K562 (cell line): ENCODE data around the gene ZNF837. TPM values are rescaled to one million over a fixed set of nuclear protein-coding genes. Genes with fewer than 3 reads are reported as not detected.
A peak's percentile ranks its signal among the peaks of the same experiment; 100 is the strongest.

Experiments
- ATAC-seq: fragments of 200-7000 bp; cut with Tn5 transposase; 3 replicates; pipeline ENCODE4 v1.9.1; 2020; ENCODE audit warnings: moderate library complexity
- BruUV-seq: library from RNA; stranded (reverse); fragments of 400-500 nt; replicated peaks from 2 replicates; lab custom pipeline; 2021; lab: Mats Ljungman, UMichigan
- CTCF ChIA-PET: fragments of 300-600 bp; formaldehyde crosslinking; extraction: SDS; loops from one replicate; lab custom pipeline; 2021; ENCODE audit warnings: low intra/inter-chr PET ratio; lab: Yijun Ruan, JAX
- POLR2A ChIA-PET: fragments of 300-600, 350-650 bp; sonication (Branson Sonifier 250); formaldehyde crosslinking; extraction: SDS; loops from one replicate; lab custom pipeline; 2021; ENCODE audit warnings: antibody characterized with exemption, inconsistent platforms; lab: Yijun Ruan, JAX
- DNase-seq, 4 experiments: peaks; one replicate each; pipeline versions ENCODE4 v3.0.0 to v3.0.0-alpha.2; 2011 to 2018; ENCODE audit warnings: low spot score in 3 of 4, mixed read lengths in 3 of 4; ENCODE audit errors: extremely low read depth in 1 of 4
- FAIRE-seq: peaks from 2 replicates; lab custom pipeline; 2011; peaks lifted over from hg19 to GRCh38; lab: Jason Lieb, UNC
- H2AFZ ChIP-seq: 2 replicates; pipeline ENCODE4 v1.6.0; 2011; ENCODE audit warnings: low read depth, low read length, control low read depth, inconsistent platforms
- H3K27ac ChIP-seq: fragments of 200-600 bp; 3 replicates; pipeline ENCODE4 v1.8.0; 2011; ENCODE audit warnings: low read depth, mild to moderate bottlenecking, control low read depth, inconsistent platforms, low read length, moderate library complexity, mixed read lengths; ENCODE audit errors: extremely low read depth
- H3K27me3 ChIP-seq, 2 experiments: fragments of 300-600 bp in 1 of 2; 2 replicates in 1 of 2; 3 replicates in 1 of 2; pipeline versions ENCODE4 v1.6.0 to v1.8.0; 2011; ENCODE audit warnings: inconsistent platforms in 2 of 2, low read length in 2 of 2, mild to moderate bottlenecking in 1 of 2, mixed read lengths in 1 of 2, moderate library complexity in 1 of 2; ENCODE audit not compliant: control insufficient read depth in 2 of 2, insufficient read depth in 2 of 2
- H3K36me3 ChIP-seq: fragments of 300-600 bp; 3 replicates; pipeline ENCODE4 v1.8.0; 2011; ENCODE audit warnings: mild to moderate bottlenecking, low read length, inconsistent platforms; ENCODE audit not compliant: control insufficient read depth, insufficient read depth
- H3K4me1 ChIP-seq, 2 experiments: fragments of 200-600 bp in 1 of 2; replicated peaks in 1 of 2; 2 replicates in 1 of 2; 3 replicates in 1 of 2; pipeline versions ENCODE4 v1.5.1 to v1.8.0; 2011; ENCODE audit warnings: inconsistent platforms in 2 of 2, low read length in 2 of 2, mild to moderate bottlenecking in 1 of 2, mixed read lengths in 1 of 2, moderate library complexity in 1 of 2; ENCODE audit not compliant: control insufficient read depth in 2 of 2, insufficient read depth in 2 of 2
- H3K4me2 ChIP-seq: 2 replicates; pipeline ENCODE4 v1.6.1; 2011; ENCODE audit warnings: low read length, control low read depth, inconsistent platforms, mixed read lengths; ENCODE audit not compliant: insufficient read depth
- H3K4me3 ChIP-seq: fragments of 200-600 bp; sonication (generic), shearing (Covaris generic); 2 replicates; pipeline ENCODE4 v1.5.1; 2016; ENCODE audit warnings: control low read depth, inconsistent platforms
- H3K79me2 ChIP-seq: fragments of 200-600 bp; 3 replicates; pipeline ENCODE4 v1.8.0; 2011; ENCODE audit warnings: low read length, inconsistent platforms; ENCODE audit not compliant: control insufficient read depth, insufficient read depth
- H3K9ac ChIP-seq, 2 experiments: 2 replicates each; pipeline versions ENCODE4 v1.6.0 to v1.6.1; 2011; ENCODE audit warnings: low read depth in 2 of 2, low read length in 2 of 2, control low read depth in 1 of 2, inconsistent platforms in 1 of 2, mild to moderate bottlenecking in 1 of 2, mixed read lengths in 1 of 2; ENCODE audit not compliant: insufficient read depth in 1 of 2
- H3K9me1 ChIP-seq: one replicate; pipeline ENCODE4 v1.6.0; 2011; ENCODE audit warnings: inconsistent platforms, mild to moderate bottlenecking, low read length, moderate library complexity; ENCODE audit not compliant: control insufficient read depth, insufficient read depth
- H3K9me3 ChIP-seq: replicated peaks from 2 replicates; pipeline ENCODE4 v1.5.1; 2011; ENCODE audit warnings: low read depth, low read length, inconsistent platforms; ENCODE audit not compliant: control insufficient read depth, insufficient read depth
- H4K20me1 ChIP-seq: replicated peaks from 2 replicates; pipeline ENCODE4 v1.6.1; 2011; ENCODE audit warnings: low read length, inconsistent platforms, mixed read lengths; ENCODE audit not compliant: control insufficient read depth, insufficient read depth
- BCOR ChIP-seq: fragments of 450-650 bp; IDR thresholded peaks from 2 replicates; pipeline ENCODE4 v1.6.1; 2016
- CEBPG ChIP-seq, 3 experiments: fragments of 200-800 bp in 1 of 3; sonication (Bioruptor generic) in 1 of 3; sonication (generic) in 1 of 3; formaldehyde crosslinking in 1 of 3; IDR thresholded peaks in 2 of 3; conservative IDR thresholded peaks in 1 of 3; 2 replicates each; pipeline versions ENCODE4 v1.6.1 to v1.8.0; 2016 to 2022; ENCODE audit warnings: missing compliant biosample characterization in 2 of 3, missing genetic modification characterization in 2 of 3, mild to moderate bottlenecking in 1 of 3, missing genetic modification reagents in 1 of 3
- FOXM1 ChIP-seq, 2 experiments: fragments of 450-650 bp in 1 of 2; sonication (generic) in 1 of 2; formaldehyde crosslinking in 1 of 2; IDR thresholded peaks; 2 replicates each; pipeline versions ENCODE4 v1.6.1 to v1.9.0; 2017 to 2022; ENCODE audit warnings: low read depth in 2 of 2, mild to moderate bottlenecking in 2 of 2, missing genetic modification reagents in 1 of 2, moderate library complexity in 1 of 2
- KLF1 ChIP-seq: fragments of 450-650 bp; IDR thresholded peaks from 2 replicates; pipeline ENCODE4 v1.6.1; 2016; ENCODE audit warnings: missing genetic modification characterization, missing compliant biosample characterization
- NFIX ChIP-seq: fragments of 250-450 bp; sonication (Bioruptor Pico); IDR thresholded peaks from 2 replicates; pipeline ENCODE4 v1.4.0; 2020; ENCODE audit warnings: low read depth, mild to moderate bottlenecking, moderate library complexity
- NKRF ChIP-seq: fragments of 450-650 bp; IDR thresholded peaks from 2 replicates; pipeline ENCODE4 v1.6.1; 2016; ENCODE audit warnings: borderline replicate concordance
- REST ChIP-seq, 2 experiments: fragments of 450-650 bp; formaldehyde crosslinking in 1 of 2; IDR thresholded peaks; 2 replicates each; pipeline versions ENCODE4 v1.4.0 to v1.6.1; 2014 to 2020; ENCODE audit warnings: mild to moderate bottlenecking in 2 of 2, borderline replicate concordance in 1 of 2, low read depth in 1 of 2
- WGBS: fragments of 100-300 bp; shearing (Covaris generic); methylation state at CpG from one replicate; pipeline ENCODE4 v1.1.6; 2016; ENCODE audit warnings: low coverage, mixed read lengths; ENCODE audit not compliant: insufficient coverage; ENCODE audit errors: missing lambda C conversion rate; 5-methylcytosine and 5-hydroxymethylcytosine counted together
- in situ Hi-C: fragments of 300-500 bp; cut with MboI; formaldehyde crosslinking; loops from 4 replicates; pipeline ENCODE4 v1.15.0; 2018; ENCODE audit warnings: inconsistent platforms, mixed read lengths
- intact Hi-C: fragments of 100-400 bp; cut with micrococcal nuclease; formaldehyde crosslinking; loops from 2 replicates; pipeline ENCODE4 v1.14.2; 2022
- polyA plus RNA-seq, 8 experiments: library from polyadenylated mRNA; depleted of rRNA in 4 of 8; stranded (reverse) in 5 of 8; unstranded in 3 of 8; fragments of >200 nt; fragmentation: Nextera tagmentation in 2 of 8; fragmentation: Illumina TruSeq in 1 of 8; extraction: Ambion mirVana in 2 of 8; extraction: Trizol in 1 of 8; gene quantifications; 2 replicates each; pipeline versions ENCODE4 v1.2.1 to v1.2.3, GENCODE V29; 2011 to 2014; ENCODE audit warnings: inconsistent platforms in 1 of 8, missing spikeins in 1 of 8
- total RNA-seq, 7 experiments: library from RNA; depleted of rRNA in 6 of 7; stranded (reverse); fragments of >200 nt in 6 of 7; fragmentation: Illumina TruSeq in 2 of 7; extraction: Trizol in 2 of 7; gene quantifications; 2 replicates each; pipeline versions ENCODE4 v1.2.1 to v1.2.3, GENCODE V29; 2011 to 2021; ENCODE audit warnings: low replicate concordance in 1 of 7

Gene ZNF837
- total and polyA plus RNA-seq, 9 of the 15 experiments (the other 6 are each of a cell fraction or from before 2014, with no cell fraction given) = 0.11 to 2.1 (median 0.57) TPM; not detected in 4

- TF ChIP-seq FOXM1 (IDR thresholded peaks at IDR 0.05; ENCODE audit: low read depth) = 0 out of 2 replicates have a peak, but pooled peaks have one; percentile 18
- TF ChIP-seq FOXM1 (CRISPR knock-in tag; IDR thresholded peaks at IDR 0.05; ENCODE audit: low read depth) = no peak
- TF ChIP-seq NFIX (CRISPR knock-in tag) = no peak
- TF ChIP-seq CEBPG (CRISPR knock-in tag; IDR thresholded peaks at IDR 0.05) = no peak
- TF ChIP-seq CEBPG (tag; conservative IDR thresholded peaks at IDR 0.05 in 1 of 2, IDR thresholded peaks at IDR 0.05 in 1 of 2) = no peak
- no peak for TF ChIP-seq KLF1 (tag)
These were observed 681 bp downstream of the ZNF837 start (continued) for GRCh38 chr19:58380037-58380661.

- peaks cover 9 to 34% of the 10 kb centered on the region in 2 experiments; a peak in 3 of 5 replicates for H3K4me1 ChIP-seq
- FAIRE-seq = no peak
- no peak for TF ChIP-seq BCOR
- TF ChIP-seq NKRF = no peak
- TF ChIP-seq REST (IDR thresholded peaks at IDR 0.05; ENCODE audit: borderline replicate concordance) = no peak
- no peak for TF ChIP-seq REST (CRISPR knock-in tag; IDR thresholded peaks at IDR 0.05; ENCODE audit: low read depth)
These were observed 1.6 kb downstream of the ZNF837 start for GRCh38 chr19:58379246-58379645.

More at GRCh38 chr19:58379246-58379645, 1.6 kb downstream of the ZNF837 start:
- Histone ChIP-seq H3K27me3 (no peaks in the 10 kb centered on the region), H3K36me3 (no peaks in the 10 kb centered on the region), H3K4me3 (no peak overlapping the region), H3K9me1 (no peaks in the 10 kb centered on the region), H2AFZ (no peak overlapping the region), H3K27ac (no peak overlapping the region), H3K9ac (peak overlapping the region in 1 of 2 experiments; percentile 93; a peak in 2 of 4 replicates), H3K79me2 (peaks cover 13% of the 10 kb centered on the region; the same call in 2 of the 3 replicates), H3K9me3 (no peaks in the 10 kb centered on the region), H4K20me1 (no peaks in the 10 kb centered on the region), H3K4me2 (peak overlapping the region; percentile 99; the same call in 1 of the 2 replicates)
- intact Hi-C loops = no loop called here
- ChIA-PET CTCF (no interaction called here), POLR2A (interaction anchor here (0.6 to 1.8 kb wide), 3 partner anchors 15 to 132 kb away, joined by 3 to 13 read pairs (median 6); partner anchors contain the start of gene ZNF497)
- BruUV-seq = no TSS peak
- WGBS = 58% methylated on average over 6 of the region's 6 CpGs
- in situ Hi-C loops = no loop called here
- DNase-seq (no peak), ATAC-seq (no peak)
